GM19023 (cell line): ENCODE data around the gene MT2A.
"Not testable (repeated sequence)": the region's sequence is repeated elsewhere in the genome, so short reads cannot be mapped to it uniquely, and the experiment has no call there.

Source experiments
- ATAC-seq: cut with Tn5 transposase; IDR thresholded peaks from one replicate; pipeline ENCODE4 v1.9.1; 2021; ENCODE audit warnings: mild to moderate bottlenecking, moderate library complexity; ENCODE audit not compliant: unreplicated experiment

MT2A gene

GRCh38 chr16:56608043-56608875 is at the start of gene MT2A:
Gene MT2A, plus strand, starts transcription at chr16:56608584. Its CDS starts 72 bp downstream, at chr16:56608656.
- peak; percentile 96 for ATAC-seq

DNA sequence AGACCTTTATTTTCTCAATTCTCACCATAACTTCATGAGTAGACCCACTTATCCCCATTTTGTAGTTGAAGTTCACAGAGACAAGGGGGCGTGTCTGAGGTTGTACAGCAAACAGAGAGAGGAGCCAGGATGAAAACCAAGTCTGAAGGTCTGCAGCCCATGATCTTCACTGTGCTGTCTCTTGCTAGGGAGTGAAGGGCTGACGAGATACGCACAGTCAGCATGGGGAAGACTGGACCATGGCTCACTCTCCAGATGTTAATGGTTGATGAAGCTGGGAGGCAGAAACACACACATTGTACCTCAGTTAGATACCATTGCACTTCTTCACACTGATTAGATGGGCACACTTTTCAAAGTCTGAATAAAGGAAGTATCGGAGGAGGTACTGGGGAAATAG is 49.3 kb upstream of the MT2A start:
- no peak for ATAC-seq

DNA sequence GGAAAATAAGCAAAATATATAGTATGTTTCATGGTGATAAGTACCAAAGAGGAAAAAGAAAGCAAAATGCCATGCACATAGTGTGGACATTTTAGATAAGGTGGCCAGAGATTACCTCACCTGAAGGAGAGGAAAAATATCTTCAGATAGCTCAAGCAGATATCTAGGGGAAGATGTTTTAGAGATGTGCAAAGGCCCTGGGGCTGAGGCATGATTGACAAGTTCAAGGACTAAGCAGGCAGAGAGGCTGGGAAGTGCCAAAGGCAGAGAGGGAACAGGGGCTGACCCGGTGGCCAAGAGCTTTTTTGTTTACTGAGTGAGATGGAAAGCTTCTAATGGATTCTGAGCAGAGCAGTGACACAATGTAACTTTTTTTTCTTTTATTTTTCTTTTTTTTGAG is 47.9 kb upstream of the MT2A start:
- no peak for ATAC-seq

- no peak for ATAC-seq
These were observed 47.3 kb upstream of the MT2A start for GRCh38 chr16:56561126-56561525.

GRCh38 chr16:56564793-56565477 is 43.4 kb upstream of the MT2A start, which contains the start of gene MT4:
Gene MT4, plus strand, starts transcription at chr16:56565073. Its CDS starts 56 bp downstream, at chr16:56565129.
- ATAC-seq, result no peak

DNA sequence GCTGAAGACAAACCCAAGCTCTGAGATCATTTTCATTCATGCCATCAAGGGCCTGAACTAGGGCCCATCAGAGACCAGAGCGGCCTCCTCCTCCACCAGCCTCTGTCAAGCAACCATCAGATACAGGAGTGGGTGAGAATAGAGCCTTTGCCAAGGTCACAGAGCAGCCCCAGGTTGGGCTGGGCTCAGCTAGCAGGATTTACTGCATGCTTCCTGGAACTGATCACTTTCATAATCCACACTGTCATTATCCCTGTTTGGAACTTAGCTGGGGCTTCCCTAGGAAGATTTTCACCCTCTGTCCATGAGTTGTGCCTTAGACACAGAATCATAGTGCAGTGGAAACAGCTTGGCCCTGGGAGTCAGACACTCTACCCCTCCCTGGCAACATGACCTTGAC is 38.4 kb upstream of the MT2A start:
- ATAC-seq, result no peak

DNA sequence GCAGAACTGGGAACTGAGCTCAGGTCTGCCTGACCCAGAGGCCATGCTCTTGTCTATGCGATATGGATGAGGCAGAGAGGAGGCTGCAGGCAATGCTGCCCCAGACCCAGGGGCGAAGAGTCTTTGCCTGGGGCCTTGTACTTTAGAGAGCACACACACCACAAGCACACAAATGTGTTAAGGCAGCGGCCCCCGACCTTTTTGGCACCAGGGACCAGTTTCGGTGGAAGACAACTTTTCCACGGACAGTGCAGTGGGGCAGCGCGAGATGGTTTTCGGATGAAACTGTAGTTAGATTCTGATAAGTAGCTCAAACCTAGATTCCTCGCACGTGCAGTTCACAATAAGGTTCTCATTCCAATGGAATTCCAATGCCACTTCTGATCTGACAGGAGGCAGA is 36.9 kb upstream of the MT2A start:
- no peak for ATAC-seq

DNA sequence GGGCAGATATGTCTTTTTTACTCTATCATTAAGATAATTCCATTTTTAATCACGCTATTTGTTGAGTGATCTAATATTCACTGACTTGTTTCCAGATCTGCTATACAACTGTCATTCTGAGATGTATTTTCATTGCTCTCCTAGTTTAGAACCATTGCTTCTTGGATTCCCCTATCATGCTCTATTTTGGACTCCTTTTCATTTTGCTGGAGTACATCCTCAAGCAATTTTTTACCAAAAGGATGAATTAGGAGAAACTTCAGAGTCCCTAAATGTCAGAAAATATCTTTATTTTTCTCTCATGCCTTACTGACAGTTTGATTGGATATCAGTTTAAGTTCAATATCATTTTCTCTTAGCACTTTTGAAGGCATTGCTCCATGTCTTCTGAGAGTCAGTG is 33.8 kb upstream of the MT2A start:
- ATAC-seq, result no peak

DNA sequence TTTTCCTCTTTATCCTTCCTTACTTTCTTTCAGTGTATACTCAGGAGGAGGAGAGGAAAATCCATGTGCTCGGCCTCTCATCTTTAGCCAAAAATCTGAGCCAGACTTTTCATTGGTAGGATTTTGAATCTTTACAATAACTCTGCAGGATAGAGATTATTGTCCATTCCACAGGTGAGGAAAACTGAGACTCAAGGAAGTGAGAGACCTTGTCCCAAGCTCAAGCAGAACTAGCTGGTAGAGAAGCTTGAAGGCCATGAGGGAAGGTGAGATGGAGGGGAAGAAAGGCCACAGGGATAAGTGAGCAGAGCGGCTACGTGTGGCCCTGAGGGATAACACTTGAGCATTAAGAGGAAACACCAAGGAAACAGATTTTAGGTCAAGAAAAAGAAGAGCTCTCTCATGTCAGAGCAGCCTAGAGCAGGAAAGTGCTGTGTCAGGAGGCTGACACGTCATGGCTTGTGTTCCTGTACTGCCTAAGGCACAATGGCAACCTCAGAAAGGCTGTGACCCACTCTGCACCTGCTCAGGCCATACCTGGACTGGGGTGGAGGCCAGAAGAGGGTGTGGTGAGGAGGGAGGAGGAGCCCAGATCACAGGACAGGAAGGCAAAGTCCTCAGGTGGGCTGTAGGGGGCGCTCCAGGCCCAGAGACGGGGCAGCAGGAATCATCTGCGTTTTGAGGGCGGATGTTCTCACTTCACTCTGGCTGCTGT is 31.6 kb upstream of the MT2A start:
- ATAC-seq, result peak; percentile 88

DNA sequence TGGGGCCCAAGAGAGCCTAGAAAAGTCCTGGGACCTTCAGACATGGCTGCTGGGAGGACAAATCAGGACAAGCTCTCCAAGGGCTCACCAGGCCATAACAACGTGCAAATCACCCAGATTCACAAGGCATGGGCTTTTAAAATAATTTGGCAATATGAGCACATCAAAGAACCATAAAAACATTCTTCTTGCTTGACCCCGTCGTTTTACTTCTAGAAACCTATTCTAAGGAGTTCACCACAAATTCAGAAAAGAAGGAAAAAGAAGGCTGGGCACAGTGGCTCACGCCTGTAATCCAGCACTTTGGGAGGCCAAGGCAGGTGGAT is 31.1 kb upstream of the MT2A start:
- ATAC-seq, result no peak

GRCh38 chr16:56580391-56581048 is 27.9 kb upstream of the MT2A start:
- no peak for ATAC-seq

DNA sequence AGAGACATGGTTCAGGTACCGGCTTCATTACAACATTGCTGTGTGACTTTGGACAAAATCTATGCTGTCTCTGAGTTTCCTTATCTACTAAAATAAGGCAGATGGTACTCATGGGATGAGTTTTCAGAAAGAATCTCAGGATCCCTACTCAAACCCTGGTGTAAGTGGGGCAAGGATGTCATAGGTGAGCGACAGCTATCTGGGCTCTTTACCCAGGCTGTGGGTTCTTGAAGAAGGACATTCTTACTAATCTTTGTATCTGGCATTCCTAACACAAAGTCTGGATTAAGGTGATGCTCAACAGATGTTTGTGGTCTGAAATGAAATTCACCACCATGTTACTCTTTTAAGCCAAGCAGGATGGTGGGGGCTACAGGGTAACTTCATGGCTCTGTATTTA is 25.5 kb upstream of the MT2A start:
- ATAC-seq, result not testable (repeated sequence)

DNA sequence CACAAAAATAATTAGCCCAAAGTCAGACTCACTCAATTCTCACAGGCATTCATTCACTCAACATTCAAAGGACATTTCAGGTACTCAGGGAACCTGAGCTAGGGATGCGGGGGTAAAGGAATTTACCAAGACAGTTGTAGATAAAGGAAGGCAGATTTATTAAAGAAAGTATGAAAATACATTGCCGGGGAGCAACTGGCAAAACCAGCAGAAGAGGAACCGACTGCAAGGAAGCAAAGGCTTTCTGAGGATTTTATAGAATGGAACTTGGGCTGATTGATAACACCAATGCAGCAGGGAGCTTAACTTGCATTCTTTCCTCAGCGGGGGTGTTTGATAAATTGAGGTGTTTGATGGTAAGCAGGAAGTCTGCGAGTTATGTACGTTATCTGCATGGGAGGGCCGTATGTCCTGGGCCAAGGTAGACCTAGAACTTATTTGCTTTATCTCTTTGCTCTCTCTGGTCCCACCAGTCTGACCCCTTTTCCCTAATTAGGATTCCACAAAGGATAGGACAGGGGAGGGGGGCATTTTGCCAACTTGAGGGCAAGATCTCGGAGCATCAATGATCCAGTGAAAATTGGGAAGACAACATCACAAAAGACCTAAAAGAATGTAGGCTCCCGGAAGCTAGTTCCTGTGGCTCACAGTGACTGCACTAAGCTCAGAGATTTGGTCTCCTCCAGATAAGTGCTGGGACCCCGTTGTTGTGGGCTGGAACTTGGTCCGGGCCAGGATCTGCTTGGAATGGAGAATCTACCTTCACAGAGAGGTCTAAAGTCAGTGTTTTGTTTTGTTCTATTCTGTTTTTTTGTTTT is 24.8 kb upstream of the MT2A start:
- ATAC-seq, result no peak

DNA sequence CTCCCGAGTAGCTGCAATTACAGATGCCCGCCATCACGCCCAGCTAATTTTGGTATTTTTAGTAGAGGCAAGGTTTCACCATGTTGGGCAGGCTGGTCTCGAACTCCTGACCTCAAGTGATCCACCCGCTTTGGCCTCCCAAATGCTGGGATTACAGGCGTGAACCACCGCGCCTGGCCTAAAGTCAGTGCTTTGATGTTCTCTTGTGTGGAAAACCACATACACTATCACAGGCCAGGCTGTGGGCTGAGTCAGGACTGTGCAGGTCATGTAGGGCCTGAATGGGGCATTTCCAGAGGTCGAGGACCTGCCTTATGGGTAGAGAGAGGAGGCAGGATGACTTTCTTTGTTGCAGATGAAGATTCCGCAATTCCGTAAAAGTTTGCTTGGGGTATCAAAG is 24.1 kb upstream of the MT2A start:
- ATAC-seq, result no peak

DNA sequence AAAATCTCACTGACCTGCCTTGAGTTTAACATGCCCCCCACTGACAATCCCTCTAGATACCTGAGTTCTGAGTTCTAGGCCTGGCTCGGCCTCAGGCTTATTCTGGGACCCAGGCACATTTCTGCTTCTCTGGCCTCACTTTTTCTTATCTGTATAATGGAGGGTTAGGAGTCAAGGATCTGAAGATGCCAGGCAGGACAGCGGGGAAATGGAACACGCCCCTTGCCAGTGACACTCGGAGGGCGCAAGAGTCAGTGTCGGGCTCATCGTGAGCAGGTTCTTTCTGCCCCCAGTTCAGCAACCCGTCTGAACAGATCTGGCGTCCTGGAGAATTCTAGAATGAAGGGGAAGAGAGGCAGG is 19.6 kb upstream of the MT2A start:
- no peak for ATAC-seq

GRCh38 chr16:56589141-56590039 is 19.0 kb upstream of the MT2A start, which contains the start of gene MT3:
Gene MT3, plus strand, starts transcription at chr16:56589528. Its CDS starts 63 bp downstream, at chr16:56589591.
- ATAC-seq, result no peak

GRCh38 chr16:56591377-56592060 is 16.9 kb upstream of the MT2A start:
- no peak for ATAC-seq

DNA sequence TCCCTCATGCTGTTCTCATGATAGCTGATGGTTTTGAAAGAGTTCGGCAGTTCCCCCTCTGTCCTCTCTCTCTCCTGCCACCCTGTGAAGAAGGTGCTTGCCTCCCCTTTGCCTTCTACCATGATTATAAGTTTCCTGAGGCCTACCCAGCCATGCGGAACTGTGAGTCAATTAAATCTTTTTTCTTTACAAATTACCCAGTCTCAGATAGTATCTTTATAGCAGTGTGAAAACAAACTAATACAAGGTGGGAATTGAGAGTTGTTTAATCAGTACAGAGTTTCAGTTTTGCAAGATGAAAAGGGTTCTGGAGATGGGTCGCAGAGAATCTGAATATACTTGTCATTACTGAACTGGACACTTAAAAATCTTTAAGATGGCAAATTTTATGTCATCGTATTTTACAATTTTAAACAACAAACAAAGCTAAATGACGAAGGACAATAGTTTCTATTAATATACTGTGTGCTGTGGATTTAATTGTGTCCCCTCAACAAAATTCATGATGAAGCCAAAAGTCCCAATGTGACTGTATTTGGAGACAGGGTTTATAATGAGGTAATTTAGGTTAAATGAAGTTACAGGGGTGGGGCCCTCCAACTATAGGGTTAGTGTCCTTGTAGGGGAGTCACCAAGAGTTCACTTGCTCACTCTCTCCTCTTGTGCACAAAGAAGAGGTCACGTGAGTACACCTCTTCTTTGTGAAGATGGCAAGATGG is 14.7 kb upstream of the MT2A start:
- no peak for ATAC-seq
